Lower leg skin (tissue), 4 donors: ENCODE measurements around the gene MOSPD3. TPM values are rescaled to one million over a fixed set of nuclear protein-coding genes. Genes with fewer than 3 reads are reported as not detected.

Experiments
- DNase-seq, 2 donors: peaks; one replicate each; pipeline ENCODE4 v3.0.0-alpha.2; 2019; ENCODE audit warnings: low spot score in 2 of 2
- H3K4me3 ChIP-seq: fragments of 200-600 bp; sonication (generic); 2 replicates; pipeline ENCODE4 v1.5.1; 2017; ENCODE audit warnings: mild to moderate bottlenecking, low read depth; ENCODE audit not compliant: poor library complexity, severe bottlenecking
- CTCF ChIP-seq, 3 donors: fragments of 450-650 bp; IDR thresholded peaks; one replicate each; pipeline ENCODE4 v1.5.1; 2016; ENCODE audit warnings: antibody characterized with exemption in 3 of 3, mild to moderate bottlenecking in 3 of 3, moderate library complexity in 2 of 3
- POLR2A ChIP-seq, 2 donors: fragments of 450-650 bp; IDR thresholded peaks; one replicate each; pipeline ENCODE4 v1.6.1; 2016 to 2017; ENCODE audit warnings: antibody characterized with exemption in 2 of 2, mild to moderate bottlenecking in 1 of 2, moderate library complexity in 1 of 2
- WGBS, 2 donors: methylation state at CpG; one replicate each; pipeline ENCODE4 v1.1.5; 2018; 5-methylcytosine and 5-hydroxymethylcytosine counted together
- intact Hi-C: fragments of 100-400 bp; cut with DNase I; formaldehyde crosslinking; loops from one replicate; pipeline ENCODE4 v1.15.0; 2023; ENCODE audit warnings: low total_unique reads
- total RNA-seq, 4 donors: library from RNA; depleted of rRNA; stranded (reverse); fragments of >200 nt; gene quantifications; one replicate each; pipeline ENCODE4 v1.1.0, GENCODE V29; 2016

MOSPD3 gene
- total RNA-seq, 4 donors from 2014 or later: 22.3 to 33.5 (median 26.9) TPM

- WGBS, 2 donors: 0 to 1% methylated on average over 28 to 53 of the region's 53 CpGs
- peak; percentile 100 for DNase-seq
- intact Hi-C loops: no loop called here
- H3K4me3 ChIP-seq: peak within 1 kb of the TSS; percentile 75
- TF ChIP-seq POLR2A (IDR thresholded peaks at IDR 0.05) (no peak), CTCF (IDR thresholded peaks at IDR 0.05) (no peak)
Observed at GRCh38 chr7:100586266-100587025, 25.9 kb upstream of the MOSPD3 start, which contains the start of gene FBXO24. Gene FBXO24, plus strand, starts transcription at chr7:100586328. Its CDS starts 298 bp downstream, at chr7:100586626.

- DNase-seq: no peak
- no peak overlapping the region for H3K4me3 ChIP-seq
- WGBS, 2 donors: 80 to 93% methylated on average over 1 of the region's 1 CpG
- TF ChIP-seq CTCF (IDR thresholded peaks at IDR 0.05): no peak
- TF ChIP-seq POLR2A (IDR thresholded peaks at IDR 0.05): no peak
- intact Hi-C loops: no loop called here
Observed at GRCh38 chr7:100588438-100588837, 23.9 kb upstream of the MOSPD3 start.

GRCh38 chr7:100589341-100589947 is 22.9 kb upstream of the MOSPD3 start:
- no peak overlapping the region for H3K4me3 ChIP-seq
- WGBS, 2 donors: 60 to 73% methylated on average over 7 of the region's 7 CpGs
- intact Hi-C loops: no loop called here
- TF ChIP-seq POLR2A (IDR thresholded peaks at IDR 0.05): no peak
- no peak for TF ChIP-seq CTCF (IDR thresholded peaks at IDR 0.05)
- no peak for DNase-seq

GRCh38 chr7:100590077-100590737 is 22.1 kb upstream of the MOSPD3 start:
- DNase-seq: no peak
- TF ChIP-seq CTCF (IDR thresholded peaks at IDR 0.05): no peak
- TF ChIP-seq POLR2A (IDR thresholded peaks at IDR 0.05): no peak
- H3K4me3 ChIP-seq: no peak overlapping the region
- 32 to 41% methylated on average over 20 of the region's 20 CpGs for WGBS, 2 donors
- intact Hi-C loops: no loop called here

- intact Hi-C loops: no loop called here
- no peak for TF ChIP-seq CTCF (IDR thresholded peaks at IDR 0.05)
- TF ChIP-seq POLR2A (IDR thresholded peaks at IDR 0.05): no peak
- no peak for DNase-seq
- 92 to 95% methylated on average over 17 of the region's 17 CpGs for WGBS, 2 donors
- no peak overlapping the region for H3K4me3 ChIP-seq
Observed at GRCh38 chr7:100591596-100591995, 20.7 kb upstream of the MOSPD3 start.
